Activated naive CD8-positive, alpha-beta T cell treated with anti-CD3 and anti-CD28 coated beads for 36 hours (primary cell): ENCODE measurements around the gene TPK1. TPM values are rescaled to one million over a fixed set of nuclear protein-coding genes. Genes with fewer than 3 reads are reported as not detected.
"Not testable (repeated sequence)": the region's sequence is repeated elsewhere in the genome, so short reads cannot be mapped to it uniquely, and the experiment has no call there.

Source experiments
- DNase-seq: peaks from one replicate; pipeline ENCODE4 v3.0.0; 2021
- H3K27ac Mint-ChIP-seq: one replicate; pipeline ENCODE4 v1.8.0; 2022; ENCODE audit warnings: mild to moderate bottlenecking, moderate library complexity, mixed read lengths
- H3K27me3 Mint-ChIP-seq: one replicate; pipeline ENCODE4 v1.8.0; 2022; ENCODE audit warnings: mild to moderate bottlenecking, mixed read lengths
- H3K36me3 Mint-ChIP-seq: one replicate; pipeline ENCODE4 v1.8.0; 2021; ENCODE audit warnings: mild to moderate bottlenecking, mixed read lengths
- H3K4me1 Mint-ChIP-seq: one replicate; pipeline ENCODE4 v1.8.0; 2021; ENCODE audit warnings: mixed read lengths
- H3K4me3 Mint-ChIP-seq: one replicate; pipeline ENCODE4 v1.8.0; 2022; ENCODE audit warnings: mild to moderate bottlenecking, moderate library complexity, mixed read lengths
- H3K9me3 Mint-ChIP-seq: one replicate; pipeline ENCODE4 v1.8.0; 2022; ENCODE audit warnings: mixed read lengths
- total RNA-seq, 2 experiments: library from RNA; stranded (reverse); gene quantifications; one replicate each; pipeline ENCODE4 v1.2.3, GENCODE V29; 2021

Gene TPK1
- total RNA-seq, 2 experiments from 2014 or later: 16.7 to 21.4 TPM

DNA sequence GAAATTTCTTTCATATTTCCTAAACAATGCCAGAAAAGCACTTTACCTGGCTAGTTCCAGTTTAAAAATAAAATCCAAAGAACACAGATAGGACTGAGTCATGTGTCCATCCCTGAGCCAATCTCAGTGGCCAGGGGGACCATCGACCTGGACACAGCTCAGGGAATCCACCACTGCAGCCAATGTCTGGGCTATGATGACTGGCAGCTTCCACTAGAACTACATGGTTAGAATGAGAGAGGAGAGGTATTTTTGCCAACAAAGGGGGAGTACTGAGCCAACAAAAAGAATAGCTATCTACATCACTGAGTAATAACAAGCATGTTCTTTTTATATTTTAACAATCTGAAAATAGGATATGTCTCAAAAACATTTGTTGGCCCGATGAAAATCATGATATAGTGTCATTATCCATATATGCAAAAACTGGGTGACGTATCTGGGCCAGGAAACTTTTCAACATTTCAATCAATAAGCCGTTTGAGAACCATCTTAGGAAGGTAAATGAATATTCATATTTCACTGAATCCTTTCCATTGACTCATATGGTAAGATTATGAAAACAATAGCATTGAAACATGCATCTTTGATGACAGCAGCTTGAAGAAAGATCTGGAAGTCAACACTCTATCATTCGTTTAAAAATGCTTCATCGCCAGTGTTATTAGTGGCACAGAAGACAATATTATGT is 104.0 kb downstream of the TPK1 start:
- Mint-ChIP-seq H3K27ac (no peak overlapping the region), H3K27me3 (no peaks in the 10 kb centered on the region), H3K36me3 (peaks cover 9% of the 10 kb centered on the region)

GRCh38 chr7:144730224-144730623 is 105.6 kb downstream of the TPK1 start:
- Mint-ChIP-seq H3K9me3 (no peaks in the 10 kb centered on the region), H3K27me3 (no peaks in the 10 kb centered on the region), H3K4me1 (no peaks in the 10 kb centered on the region), H3K27ac (no peak overlapping the region), H3K4me3 (no peak overlapping the region), H3K36me3 (peaks cover 9% of the 10 kb centered on the region)
- no peak for DNase-seq

More for the DNA sequence above, 104.0 kb downstream of the TPK1 start:
- Mint-ChIP-seq H3K4me1 (peaks cover 6% of the 10 kb centered on the region), H3K4me3 (no peak overlapping the region), H3K9me3 (no peaks in the 10 kb centered on the region)
- DNase-seq: no peak

DNA sequence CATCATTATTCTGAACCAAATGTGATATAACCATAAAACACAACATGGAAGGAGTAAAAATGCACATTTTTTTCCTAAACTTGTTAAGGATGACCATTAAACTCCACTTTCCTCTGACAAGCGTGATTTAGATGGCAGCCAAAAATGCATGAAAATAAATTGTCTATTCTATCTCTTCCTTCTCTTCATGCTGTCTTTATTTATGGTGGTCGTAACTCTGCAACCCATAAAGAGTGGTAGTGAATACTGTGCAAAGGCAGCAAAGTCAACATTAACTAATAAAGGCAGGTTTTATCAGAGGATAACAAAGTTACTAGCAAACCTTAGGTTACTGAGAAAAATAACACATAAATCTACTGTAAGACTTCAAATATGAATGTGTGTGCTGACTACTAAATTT is 106.6 kb downstream of the TPK1 start:
- no peak overlapping the region for H3K27ac Mint-ChIP-seq
- H3K4me1 Mint-ChIP-seq: peaks cover 2% of the 10 kb centered on the region
- no peak overlapping the region for H3K4me3 Mint-ChIP-seq
- H3K9me3 Mint-ChIP-seq: no peaks in the 10 kb centered on the region
- H3K27me3 Mint-ChIP-seq: no peaks in the 10 kb centered on the region
- no peak for DNase-seq
- H3K36me3 Mint-ChIP-seq: peaks cover 9% of the 10 kb centered on the region

DNA sequence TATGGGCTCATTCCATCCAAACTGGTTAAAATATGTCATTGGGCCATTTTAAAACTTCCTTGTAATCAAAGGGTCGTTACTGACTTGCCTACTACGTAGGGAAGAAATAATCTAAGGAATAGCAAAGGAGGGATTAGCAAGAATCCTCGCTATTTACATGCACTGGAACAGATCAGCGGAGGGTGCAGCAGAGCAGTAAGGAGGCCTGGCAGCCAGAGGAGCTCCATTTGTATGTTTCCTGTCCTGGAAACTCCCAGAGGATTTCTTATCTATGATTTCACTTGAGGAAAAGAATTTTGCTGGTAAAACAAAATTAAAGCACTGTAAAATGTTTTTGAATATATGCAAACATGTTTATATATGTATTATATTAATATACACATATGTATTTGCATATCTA is 107.3 kb downstream of the TPK1 start:
- H3K36me3 Mint-ChIP-seq: peaks cover 9% of the 10 kb centered on the region
- H3K27me3 Mint-ChIP-seq: no peaks in the 10 kb centered on the region
- peaks cover 2% of the 10 kb centered on the region for H3K4me1 Mint-ChIP-seq
- no peak overlapping the region for H3K27ac Mint-ChIP-seq
- no peaks in the 10 kb centered on the region for H3K9me3 Mint-ChIP-seq
- H3K4me3 Mint-ChIP-seq: no peak overlapping the region
- DNase-seq: no peak

- not testable (repeated sequence) for DNase-seq, H3K27me3 Mint-ChIP-seq, H3K9me3 Mint-ChIP-seq, H3K4me3 Mint-ChIP-seq, H3K27ac Mint-ChIP-seq
- peaks cover 13% of the 10 kb centered on the region for H3K36me3 Mint-ChIP-seq
- H3K4me1 Mint-ChIP-seq: peaks cover 10% of the 10 kb centered on the region
Measured at GRCh38 chr7:144726840-144727239, 109.0 kb downstream of the TPK1 start.

GRCh38 chr7:144725070-144725469 is 110.8 kb downstream of the TPK1 start:
- H3K9me3 Mint-ChIP-seq: no peaks in the 10 kb centered on the region
- no peaks in the 10 kb centered on the region for H3K27me3 Mint-ChIP-seq
- H3K4me1 Mint-ChIP-seq: peaks cover 14% of the 10 kb centered on the region
- no peak overlapping the region for H3K4me3 Mint-ChIP-seq
- peaks cover 21% of the 10 kb centered on the region for H3K36me3 Mint-ChIP-seq
- no peak overlapping the region for H3K27ac Mint-ChIP-seq
- DNase-seq: no peak

DNA sequence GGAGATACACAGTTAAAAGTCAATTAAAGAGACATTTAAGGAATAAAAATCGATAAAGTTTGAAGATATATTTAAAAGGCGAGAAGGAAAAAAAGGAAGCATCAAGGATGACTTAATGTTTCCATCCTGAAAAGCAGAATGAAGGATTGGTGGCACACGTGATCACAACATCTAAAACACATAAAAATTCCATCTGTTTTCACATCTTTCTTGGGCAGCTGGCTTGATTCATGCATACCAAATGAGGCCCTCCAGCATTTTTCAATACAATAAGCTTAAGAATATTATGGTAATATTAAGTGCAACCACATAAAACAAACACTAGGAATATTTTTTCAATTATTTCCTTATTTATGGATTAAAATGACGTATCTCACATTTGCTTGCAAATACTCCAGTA is 112.6 kb downstream of the TPK1 start:
- Mint-ChIP-seq H3K4me1 (peaks cover 14% of the 10 kb centered on the region), H3K9me3 (peaks cover 8% of the 10 kb centered on the region), H3K36me3 (peaks cover 30% of the 10 kb centered on the region), H3K4me3 (no peak overlapping the region), H3K27ac (no peak overlapping the region), H3K27me3 (no peaks in the 10 kb centered on the region)
- DNase-seq: no peak

- Mint-ChIP-seq H3K9me3 (peaks cover 14% of the 10 kb centered on the region), H3K4me1 (peaks cover 14% of the 10 kb centered on the region), H3K36me3 (peaks cover 30% of the 10 kb centered on the region), H3K4me3 (no peak overlapping the region), H3K27ac (no peak overlapping the region), H3K27me3 (no peaks in the 10 kb centered on the region)
- DNase-seq: no peak
Measured at GRCh38 chr7:144720710-144721109, 115.1 kb downstream of the TPK1 start.

- Mint-ChIP-seq H3K9me3 (peaks cover 14% of the 10 kb centered on the region), H3K27ac (no peak overlapping the region), H3K27me3 (no peaks in the 10 kb centered on the region), H3K36me3 (peaks cover 30% of the 10 kb centered on the region), H3K4me1 (peaks cover 13% of the 10 kb centered on the region), H3K4me3 (no peak overlapping the region)
- DNase-seq: no peak
Measured at GRCh38 chr7:144720149-144720548, 115.7 kb downstream of the TPK1 start.

DNA sequence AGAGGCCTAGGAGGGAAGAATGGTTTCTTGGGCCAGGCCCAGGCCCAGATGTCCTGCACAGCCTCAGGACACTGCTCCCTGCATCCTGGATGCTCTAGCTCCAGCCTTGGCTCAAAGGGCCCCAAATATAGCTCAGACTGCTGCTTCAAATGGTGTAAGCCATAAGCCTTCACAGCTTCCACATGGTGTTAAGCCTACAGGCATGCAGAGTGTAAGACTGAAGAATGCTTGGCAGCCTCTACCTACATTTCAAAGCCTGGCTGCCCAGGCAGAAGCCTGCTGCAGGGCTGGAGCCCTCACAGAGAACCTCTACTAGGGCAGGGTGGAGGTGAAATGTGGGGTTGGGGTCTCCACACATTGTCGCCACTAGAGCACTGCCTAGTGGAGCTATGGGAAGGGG is 118.1 kb downstream of the TPK1 start:
- Mint-ChIP-seq H3K4me1 (peaks cover 18% of the 10 kb centered on the region), H3K4me3 (no peak overlapping the region), H3K27ac (no peak overlapping the region)

GRCh38 chr7:144713850-144714249 is 122.0 kb downstream of the TPK1 start:
- H3K36me3 Mint-ChIP-seq: peaks cover 17% of the 10 kb centered on the region
- H3K4me3 Mint-ChIP-seq: no peak overlapping the region
- H3K4me1 Mint-ChIP-seq: peaks cover 12% of the 10 kb centered on the region
- DNase-seq: no peak
- peaks cover 12% of the 10 kb centered on the region for H3K9me3 Mint-ChIP-seq
- no peaks in the 10 kb centered on the region for H3K27me3 Mint-ChIP-seq
- no peak overlapping the region for H3K27ac Mint-ChIP-seq

More for the DNA sequence above, 118.1 kb downstream of the TPK1 start:
- no peak for DNase-seq
- Mint-ChIP-seq H3K27me3 (no peaks in the 10 kb centered on the region), H3K9me3 (peaks cover 14% of the 10 kb centered on the region), H3K36me3 (peaks cover 33% of the 10 kb centered on the region)

- H3K4me1 Mint-ChIP-seq: peaks cover 15% of the 10 kb centered on the region
- H3K4me3 Mint-ChIP-seq: no peak overlapping the region
- H3K27me3 Mint-ChIP-seq: no peaks in the 10 kb centered on the region
- no peaks in the 10 kb centered on the region for H3K9me3 Mint-ChIP-seq
- DNase-seq: no peak
- no peak overlapping the region for H3K27ac Mint-ChIP-seq
- peaks cover 6% of the 10 kb centered on the region for H3K36me3 Mint-ChIP-seq
Measured at GRCh38 chr7:144710791-144711190, 125.1 kb downstream of the TPK1 start.

- Mint-ChIP-seq H3K4me1 (peaks cover 14% of the 10 kb centered on the region), H3K36me3 (peaks cover 12% of the 10 kb centered on the region), H3K27ac (no peak overlapping the region), H3K27me3 (no peaks in the 10 kb centered on the region), H3K9me3 (peaks cover 1% of the 10 kb centered on the region), H3K4me3 (no peak overlapping the region)
- no peak for DNase-seq
Measured at GRCh38 chr7:144709066-144709465, 126.8 kb downstream of the TPK1 start.

GRCh38 chr7:144691240-144691639 is 144.6 kb downstream of the TPK1 start:
- Mint-ChIP-seq H3K9me3 (peaks cover 2% of the 10 kb centered on the region), H3K27ac (no peak overlapping the region), H3K27me3 (no peaks in the 10 kb centered on the region), H3K4me3 (no peak overlapping the region), H3K4me1 (peaks cover 2% of the 10 kb centered on the region), H3K36me3 (peaks cover 10% of the 10 kb centered on the region)
- no peak for DNase-seq

DNA sequence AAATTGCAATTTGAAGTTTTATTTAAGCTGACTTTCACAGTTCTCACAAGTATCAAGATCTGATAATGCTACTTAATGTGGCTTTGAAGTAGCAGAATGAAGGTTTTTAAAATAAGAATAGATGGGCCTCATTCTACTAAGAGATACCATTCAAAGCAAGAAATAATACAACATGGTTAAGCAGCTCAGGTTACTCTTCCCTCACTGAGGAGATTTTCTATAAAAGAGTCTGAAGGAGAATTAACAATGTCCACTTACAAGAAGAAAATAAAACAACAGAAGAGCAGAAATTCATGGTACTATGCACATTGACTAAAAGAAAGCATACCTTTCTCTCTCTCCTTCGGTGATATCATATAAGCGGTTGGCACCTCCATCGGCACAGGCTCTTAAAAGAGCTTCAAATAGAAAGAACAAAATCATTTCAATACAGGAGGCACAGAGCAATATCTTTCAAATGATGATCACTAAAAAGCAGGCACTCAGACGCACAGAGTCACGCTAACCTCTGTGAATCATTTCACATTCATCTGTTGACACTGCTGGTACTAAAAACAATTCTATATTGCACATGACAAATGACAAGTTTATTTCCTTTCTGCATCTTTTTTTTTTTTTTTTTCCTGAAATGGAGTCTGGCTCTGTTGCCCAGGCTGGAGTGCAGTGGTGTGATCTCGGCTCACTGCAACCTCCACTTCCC is 153.1 kb downstream of the TPK1 start:
- Mint-ChIP-seq H3K27ac (no peak overlapping the region), H3K9me3 (no peaks in the 10 kb centered on the region), H3K36me3 (peaks cover 2% of the 10 kb centered on the region), H3K27me3 (no peaks in the 10 kb centered on the region), H3K4me3 (no peak overlapping the region), H3K4me1 (no peaks in the 10 kb centered on the region)
- DNase-seq: no peak

DNA sequence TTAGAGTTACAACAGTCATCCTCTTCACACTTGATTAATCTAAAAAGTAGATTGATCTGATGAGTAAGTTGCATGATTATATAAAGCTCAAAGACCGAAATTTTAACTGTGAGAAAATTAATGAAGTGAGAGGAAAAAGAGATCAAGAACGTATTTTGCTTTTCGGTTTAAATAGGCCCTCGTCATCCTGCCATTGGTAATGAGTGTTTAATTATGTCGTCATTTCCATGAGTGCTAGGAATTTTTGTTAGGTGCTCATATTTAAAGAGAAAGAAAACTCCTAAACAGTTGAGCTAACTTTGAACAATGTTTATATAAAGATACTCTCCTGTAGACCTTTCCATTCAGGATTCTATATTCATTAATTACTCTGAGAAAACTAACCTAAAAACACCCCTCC is 159.4 kb downstream of the TPK1 start:
- Mint-ChIP-seq H3K27me3 (no peaks in the 10 kb centered on the region), H3K4me1 (no peaks in the 10 kb centered on the region), H3K36me3 (no peaks in the 10 kb centered on the region), H3K27ac (no peak overlapping the region), H3K4me3 (no peak overlapping the region), H3K9me3 (no peaks in the 10 kb centered on the region)
- no peak for DNase-seq
